HepG2 (cell line): ENCODE results near the gene DNAL4. TPM values are rescaled to one million over a fixed set of nuclear protein-coding genes. Genes with fewer than 3 reads are reported as not detected.

Experiments used
- ATAC-seq: fragments of 200-7000 bp; cut with Tn5 transposase; 3 replicates; pipeline ENCODE4 v1.9.1; 2020; ENCODE audit warnings: mild to moderate bottlenecking, moderate library complexity
- BruUV-seq: library from RNA; stranded (reverse); fragments of 400-500 nt; replicated peaks from 2 replicates; lab custom pipeline; 2021; lab: Mats Ljungman, UMichigan
- CTCF ChIA-PET: fragments of 300-600 bp; formaldehyde crosslinking; extraction: SDS; loops from one replicate; lab custom pipeline; 2021; ENCODE audit warnings: low total read pairs, inconsistent platforms, low intra/inter-chr PET ratio; lab: Yijun Ruan, JAX
- POLR2A ChIA-PET: fragments of 350-600 bp; sonication (Branson Sonifier 250); formaldehyde crosslinking; loops from one replicate; lab custom pipeline; 2020; ENCODE audit warnings: antibody characterized with exemption, inconsistent platforms; lab: Yijun Ruan, JAX
- DNase-seq: peaks from one replicate; pipeline ENCODE4 v3.0.0-alpha.2; 2015; ENCODE audit warnings: low spot score
- FAIRE-seq: peaks from 3 replicates; lab custom pipeline; 2011; peaks lifted over from hg19 to GRCh38; lab: Jason Lieb, UNC
- H2AFZ ChIP-seq: one replicate; pipeline ENCODE4 v1.6.1; 2011; ENCODE audit warnings: low read length, inconsistent platforms
- H3K27ac ChIP-seq: fragments of 300-600 bp; 3 replicates; pipeline ENCODE4 v1.8.0; 2011; ENCODE audit warnings: mixed run types, mild to moderate bottlenecking, mixed read lengths, low read length, inconsistent platforms; ENCODE audit not compliant: insufficient read depth; ENCODE audit errors: extremely low read length
- H3K27me3 ChIP-seq, 2 experiments: fragments of 200-600 bp in 1 of 2; 2 replicates in 1 of 2; 3 replicates in 1 of 2; pipeline versions ENCODE4 v1.6.0 to v1.8.0; 2011; ENCODE audit warnings: low read length in 2 of 2, mild to moderate bottlenecking in 2 of 2, moderate library complexity in 2 of 2, inconsistent platforms in 1 of 2; ENCODE audit not compliant: insufficient read depth in 2 of 2, control insufficient read depth in 1 of 2
- H3K36me3 ChIP-seq, 2 experiments: fragments of 200-600 bp in 1 of 2; replicated peaks in 1 of 2; 2 replicates in 1 of 2; 3 replicates in 1 of 2; pipeline versions ENCODE4 v1.5.1 to v1.8.0; 2011; ENCODE audit warnings: low read length in 2 of 2, inconsistent platforms in 1 of 2; ENCODE audit not compliant: insufficient read depth in 2 of 2, control insufficient read depth in 1 of 2
- H3K4me1 ChIP-seq: 2 replicates; pipeline ENCODE4 v1.5.1; 2012; ENCODE audit warnings: low read length, inconsistent platforms; ENCODE audit not compliant: insufficient read depth
- H3K4me2 ChIP-seq: 2 replicates; pipeline ENCODE4 v1.6.0; 2011; ENCODE audit warnings: low read depth, low read length, inconsistent platforms
- H3K4me3 ChIP-seq, 3 experiments: fragments of 200-600 bp in 1 of 3; sonication (generic), shearing (Covaris generic) in 1 of 3; replicated peaks in 1 of 3; 2 replicates each; pipeline ENCODE4 v1.5.1; 2011 to 2016; ENCODE audit warnings: low read length in 3 of 3, inconsistent platforms in 2 of 3, low read depth in 2 of 3, mild to moderate bottlenecking in 2 of 3, control low read depth in 1 of 3, mixed read lengths in 1 of 3; ENCODE audit not compliant: insufficient read depth in 1 of 3
- H3K79me2 ChIP-seq: one replicate; pipeline ENCODE4 v1.6.1; 2011; ENCODE audit warnings: low read length, inconsistent platforms; ENCODE audit not compliant: insufficient read depth
- H3K9ac ChIP-seq: 2 replicates; pipeline ENCODE4 v1.6.0; 2011; ENCODE audit warnings: mild to moderate bottlenecking, low read depth, low read length, inconsistent platforms; ENCODE audit not compliant: insufficient read depth
- H3K9me3 ChIP-seq: 2 replicates; pipeline ENCODE4 v1.5.1; 2012; ENCODE audit warnings: mild to moderate bottlenecking, low read length
- H4K20me1 ChIP-seq: 2 replicates; pipeline ENCODE4 v1.6.0; 2011; ENCODE audit warnings: inconsistent platforms, mild to moderate bottlenecking, low read length, moderate library complexity; ENCODE audit not compliant: insufficient read depth
- HDAC1 ChIP-seq: sonication (generic); formaldehyde crosslinking; IDR thresholded peaks from 2 replicates; pipeline ENCODE4 v1.5.1; 2020; ENCODE audit warnings: mild to moderate bottlenecking, missing genetic modification reagents
- IKZF4 ChIP-seq: sonication (generic); formaldehyde crosslinking; IDR thresholded peaks from 2 replicates; pipeline ENCODE4 v1.5.1; 2020; ENCODE audit warnings: borderline replicate concordance, mild to moderate bottlenecking, low read depth, missing genetic modification reagents; ENCODE audit errors: not compliant biosample characterization
- KDM1A ChIP-seq: IDR thresholded peaks from 2 replicates; pipeline ENCODE4 v1.6.1; 2016; ENCODE audit warnings: missing compliant biosample characterization
- KDM5B ChIP-seq: sonication (generic); formaldehyde crosslinking; IDR thresholded peaks from 2 replicates; pipeline ENCODE4 v1.4.0; 2020; ENCODE audit warnings: missing genetic modification reagents, mild to moderate bottlenecking, borderline replicate concordance
- NFIB ChIP-seq: sonication (generic); formaldehyde crosslinking; IDR thresholded peaks from 2 replicates; pipeline ENCODE4 v1.9.0; 2021; ENCODE audit warnings: missing genetic modification reagents, mild to moderate bottlenecking, borderline replicate concordance
- NRL ChIP-seq: sonication (generic); formaldehyde crosslinking; IDR thresholded peaks from 2 replicates; pipeline ENCODE4 v1.5.0; 2020; ENCODE audit warnings: missing genetic modification reagents, mild to moderate bottlenecking, moderate library complexity, borderline replicate concordance
- SMYD3 ChIP-seq: sonication (generic); formaldehyde crosslinking; IDR thresholded peaks from 2 replicates; pipeline ENCODE4 v1.8.1; 2023; ENCODE audit warnings: mild to moderate bottlenecking, missing genetic modification reagents
- SP5 ChIP-seq: IDR thresholded peaks from 2 replicates; pipeline ENCODE4 v1.6.1; 2016; ENCODE audit warnings: low read depth, borderline replicate concordance
- TGIF2 ChIP-seq: IDR thresholded peaks from 2 replicates; pipeline ENCODE4 v1.6.1; 2016; ENCODE audit warnings: control low read depth, missing compliant biosample characterization
- ZNF282 ChIP-seq: fragments of 450-650 bp; IDR thresholded peaks from 2 replicates; pipeline ENCODE4 v1.6.1; 2018; ENCODE audit not compliant: partially characterized antibody
- ZNF777 ChIP-seq: sonication (generic); formaldehyde crosslinking; IDR thresholded peaks from 2 replicates; pipeline ENCODE4 v1.4.0; 2020; ENCODE audit warnings: missing genetic modification reagents
- WGBS: methylation state at CpG from one replicate; pipeline ENCODE4 v1.1.6; 2017; ENCODE audit warnings: low lambda C conversion rate; 5-methylcytosine and 5-hydroxymethylcytosine counted together
- in situ Hi-C: cut with HindIII; loops from 2 replicates; pipeline ENCODE4 v1.10.0; 2017; ENCODE audit warnings: low pct_unique_long_range_greater_than_20kb; ENCODE audit not compliant: extremely low pct_ligation_motif_present
- intact Hi-C: fragments of 100-400 bp; cut with micrococcal nuclease; formaldehyde crosslinking; loops from one replicate; pipeline ENCODE4 v1.10.0; 2022; ENCODE audit not compliant: unreplicated experiment
- polyA plus RNA-seq, 8 experiments: library from polyadenylated mRNA; depleted of rRNA in 3 of 8; stranded (reverse) in 7 of 8; unstranded in 1 of 8; fragments of >200 nt; fragmentation: Illumina TruSeq in 4 of 8; extraction: Trizol in 4 of 8; gene quantifications; 2 replicates each; pipeline versions ENCODE4 v1.2.1 to v1.2.3, GENCODE V29; 2011 to 2016; ENCODE audit warnings: low read depth in 4 of 8, missing spikeins in 1 of 8, mixed read lengths in 1 of 8; ENCODE audit not compliant: insufficient read depth in 1 of 8
- total RNA-seq, 5 experiments: library from RNA; depleted of rRNA; stranded (reverse); fragments of >200 nt; fragmentation: Illumina TruSeq; extraction: Trizol; gene quantifications; 2 replicates each; pipeline ENCODE4 v1.2.3, GENCODE V29; 2016; ENCODE audit warnings: low read depth in 1 of 5
- TF ChIP-seq, protein P1 (sequence below): sonication (generic); formaldehyde crosslinking; IDR thresholded peaks from 2 replicates; pipeline ENCODE4 v1.4.0; 2020; ENCODE audit warnings: missing genetic modification reagents
- TF ChIP-seq, protein P2 (sequence below): sonication (generic); formaldehyde crosslinking; conservative IDR thresholded peaks from 2 replicates; pipeline ENCODE4 v1.8.0; 2022; ENCODE audit warnings: mild to moderate bottlenecking, moderate library complexity, missing genetic modification reagents
- TF ChIP-seq, protein P3 (sequence below): sonication (generic); formaldehyde crosslinking; IDR thresholded peaks from 2 replicates; pipeline ENCODE4 v1.5.1; 2020; ENCODE audit warnings: missing genetic modification reagents, mild to moderate bottlenecking, borderline replicate concordance

The DNAL4 gene
- total and polyA plus RNA-seq, 2 of the 13 experiments (the other 11 are each of a cell fraction or from before 2014, with no cell fraction given): 8.0 to 10.7 TPM

DNA sequence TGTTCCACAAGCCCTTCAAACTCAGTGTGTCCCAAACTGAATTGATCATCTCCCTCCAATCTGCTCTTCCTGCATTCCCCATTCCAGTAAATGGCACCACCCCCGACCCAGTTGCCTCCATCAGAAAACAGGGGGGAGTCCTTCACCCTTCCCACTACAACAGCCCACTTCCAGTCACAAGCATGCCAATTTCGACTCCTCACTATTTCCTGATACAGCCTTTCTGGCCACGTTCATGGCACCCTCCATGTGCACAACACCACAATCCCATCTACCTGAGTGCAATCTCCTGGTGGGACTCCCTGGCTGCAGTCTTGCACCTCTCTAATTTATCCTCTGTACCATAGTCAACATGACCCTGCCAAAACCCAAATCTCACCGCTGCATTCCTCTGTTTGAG is 1.6 kb upstream of the DNAL4 start:
- no peak for TF ChIP-seq KDM5B (CRISPR knock-in tag)
- TF ChIP-seq, protein P1, sequence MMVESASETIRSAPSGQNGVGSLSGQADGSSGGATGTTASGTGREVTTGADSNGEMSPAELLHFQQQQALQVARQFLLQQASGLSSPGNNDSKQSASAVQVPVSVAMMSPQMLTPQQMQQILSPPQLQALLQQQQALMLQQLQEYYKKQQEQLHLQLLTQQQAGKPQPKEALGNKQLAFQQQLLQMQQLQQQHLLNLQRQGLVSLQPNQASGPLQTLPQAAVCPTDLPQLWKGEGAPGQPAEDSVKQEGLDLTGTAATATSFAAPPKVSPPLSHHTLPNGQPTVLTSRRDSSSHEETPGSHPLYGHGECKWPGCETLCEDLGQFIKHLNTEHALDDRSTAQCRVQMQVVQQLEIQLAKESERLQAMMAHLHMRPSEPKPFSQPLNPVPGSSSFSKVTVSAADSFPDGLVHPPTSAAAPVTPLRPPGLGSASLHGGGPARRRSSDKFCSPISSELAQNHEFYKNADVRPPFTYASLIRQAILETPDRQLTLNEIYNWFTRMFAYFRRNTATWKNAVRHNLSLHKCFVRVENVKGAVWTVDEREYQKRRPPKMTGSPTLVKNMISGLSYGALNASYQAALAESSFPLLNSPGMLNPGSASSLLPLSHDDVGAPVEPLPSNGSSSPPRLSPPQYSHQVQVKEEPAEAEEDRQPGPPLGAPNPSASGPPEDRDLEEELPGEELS: no peak
- H3K9ac ChIP-seq: no peak overlapping the region
- no peaks in the 10 kb centered on the region for H3K9me3 ChIP-seq
- DNase-seq (no peak), FAIRE-seq (no peak), ATAC-seq (no peak)
- H3K4me3 ChIP-seq: no peak overlapping the region
- in situ Hi-C loops: no loop called here
- no peak overlapping the region for H3K4me2 ChIP-seq
- ChIA-PET CTCF (no interaction called here), POLR2A (no interaction called here)
- no peak overlapping the region for H3K27ac ChIP-seq
- H3K36me3 ChIP-seq: no peaks in the 10 kb centered on the region
- BruUV-seq: no TSS peak
- intact Hi-C loops: no loop called here
- no peaks in the 10 kb centered on the region for H4K20me1 ChIP-seq
- peaks cover 29% of the 10 kb centered on the region for H3K4me1 ChIP-seq
- H3K27me3 ChIP-seq: peaks cover 0 to 9% of the 10 kb centered on the region in 2 experiments; a peak in 3 of 5 replicates
- H2AFZ ChIP-seq: no peak overlapping the region
- WGBS: 27% methylated on average over 4 of the region's 4 CpGs
- no peaks in the 10 kb centered on the region for H3K79me2 ChIP-seq

DNA sequence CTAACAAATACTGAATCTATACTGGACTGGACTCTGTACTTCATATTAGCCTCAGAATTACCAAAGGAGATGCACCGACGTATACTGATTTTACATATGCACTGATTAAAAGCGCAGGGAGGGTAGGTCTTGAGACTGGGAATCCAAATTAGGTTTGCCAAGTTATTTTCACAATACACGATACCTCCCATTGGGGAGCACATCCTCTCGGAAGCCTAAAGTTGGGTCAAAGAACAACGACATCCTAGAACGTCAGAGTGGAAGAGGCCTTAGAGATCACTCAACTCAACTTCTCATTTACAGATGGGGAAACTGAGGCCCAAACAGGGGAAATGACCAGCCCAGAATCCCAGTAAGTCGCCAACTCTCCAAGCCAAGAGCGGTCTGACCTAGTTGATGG is 626 bp downstream of the DNAL4 start:
- FAIRE-seq: no peak
- TF ChIP-seq HDAC1 (CRISPR knock-in tag): no peak
- TF ChIP-seq TGIF2: no peak
- TF ChIP-seq, protein P2, sequence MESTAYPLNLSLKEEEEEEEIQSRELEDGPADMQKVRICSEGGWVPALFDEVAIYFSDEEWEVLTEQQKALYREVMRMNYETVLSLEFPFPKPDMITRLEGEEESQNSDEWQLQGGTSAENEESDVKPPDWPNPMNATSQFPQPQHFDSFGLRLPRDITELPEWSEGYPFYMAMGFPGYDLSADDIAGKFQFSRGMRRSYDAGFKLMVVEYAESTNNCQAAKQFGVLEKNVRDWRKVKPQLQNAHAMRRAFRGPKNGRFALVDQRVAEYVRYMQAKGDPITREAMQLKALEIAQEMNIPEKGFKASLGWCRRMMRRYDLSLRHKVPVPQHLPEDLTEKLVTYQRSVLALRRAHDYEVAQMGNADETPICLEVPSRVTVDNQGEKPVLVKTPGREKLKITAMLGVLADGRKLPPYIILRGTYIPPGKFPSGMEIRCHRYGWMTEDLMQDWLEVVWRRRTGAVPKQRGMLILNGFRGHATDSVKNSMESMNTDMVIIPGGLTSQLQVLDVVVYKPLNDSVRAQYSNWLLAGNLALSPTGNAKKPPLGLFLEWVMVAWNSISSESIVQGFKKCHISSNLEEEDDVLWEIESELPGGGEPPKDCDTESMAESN: no peak
- no peak for TF ChIP-seq ZNF777 (CRISPR knock-in tag)
- TF ChIP-seq SP5 (CRISPR knock-in tag): no peak
- TF ChIP-seq IKZF4: peak; percentile 32
- TF ChIP-seq, protein P3, sequence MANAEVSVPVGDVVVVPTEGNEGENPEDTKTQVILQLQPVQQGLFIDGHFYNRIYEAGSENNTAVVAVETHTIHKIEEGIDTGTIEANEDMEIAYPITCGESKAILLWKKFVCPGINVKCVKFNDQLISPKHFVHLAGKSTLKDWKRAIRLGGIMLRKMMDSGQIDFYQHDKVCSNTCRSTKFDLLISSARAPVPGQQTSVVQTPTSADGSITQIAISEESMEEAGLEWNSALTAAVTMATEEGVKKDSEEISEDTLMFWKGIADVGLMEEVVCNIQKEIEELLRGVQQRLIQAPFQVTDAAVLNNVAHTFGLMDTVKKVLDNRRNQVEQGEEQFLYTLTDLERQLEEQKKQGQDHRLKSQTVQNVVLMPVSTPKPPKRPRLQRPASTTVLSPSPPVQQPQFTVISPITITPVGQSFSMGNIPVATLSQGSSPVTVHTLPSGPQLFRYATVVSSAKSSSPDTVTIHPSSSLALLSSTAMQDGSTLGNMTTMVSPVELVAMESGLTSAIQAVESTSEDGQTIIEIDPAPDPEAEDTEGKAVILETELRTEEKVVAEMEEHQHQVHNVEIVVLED (CRISPR knock-in tag): 0 out of 2 replicates have a peak, but pooled peaks have one; percentile 24
- no peak for TF ChIP-seq NFIB (CRISPR knock-in tag)
- TF ChIP-seq SMYD3 (CRISPR knock-in tag): no peak
- no peak for TF ChIP-seq NRL (CRISPR knock-in tag)
- no peak for TF ChIP-seq ZNF282
- no peak for TF ChIP-seq KDM1A (CRISPR knock-in tag)

More for the DNA sequence above, 626 bp downstream of the DNAL4 start:
- no TSS peak for BruUV-seq
- WGBS: 27% methylated on average over 9 of the region's 9 CpGs
- H2AFZ ChIP-seq: no peak overlapping the region
- H3K9me3 ChIP-seq: no peaks in the 10 kb centered on the region
- peak overlapping the region; percentile 77 for H3K9ac ChIP-seq
- no peaks in the 10 kb centered on the region for H4K20me1 ChIP-seq
- no peaks in the 10 kb centered on the region for H3K79me2 ChIP-seq
- ChIA-PET CTCF (no interaction called here), POLR2A (no interaction called here)
- no peak for ATAC-seq
- H3K4me1 ChIP-seq: peaks cover 29% of the 10 kb centered on the region
- peak overlapping the region; percentile 85 for H3K4me2 ChIP-seq
- peak overlapping the region; percentile 39 for H3K27ac ChIP-seq
- H3K4me3 ChIP-seq: peak overlapping the region; percentile 78 to 95 (median 83)
- H3K36me3 ChIP-seq: no peaks in the 10 kb centered on the region
- in situ Hi-C loops: no loop called here
- H3K27me3 ChIP-seq: peaks cover 0 to 4% of the 10 kb centered on the region in 2 experiments; a peak in 2 of 5 replicates
- DNase-seq: no peak
- intact Hi-C loops: no loop called here
